GM10248 (cell line): ENCODE data around the gene MSI2.

Experiments used
- CTCF ChIA-PET: fragments of 300-600 bp; sonication (Branson Sonifier 250); formaldehyde crosslinking; extraction: SDS; loops from one replicate; lab custom pipeline; 2021; ENCODE audit warnings: antibody characterized with exemption; lab: Yijun Ruan, JAX
- POLR2A ChIA-PET: fragments of 350-650 bp; sonication (Branson Sonifier 250); formaldehyde crosslinking; extraction: SDS; loops from one replicate; lab custom pipeline; 2020; ENCODE audit warnings: antibody characterized with exemption; lab: Yijun Ruan, JAX
- DNase-seq: peaks from one replicate; pipeline ENCODE4 v3.0.0; 2012; ENCODE audit errors: extremely low spot score
- CTCF ChIP-seq: IDR thresholded peaks from 2 replicates; pipeline ENCODE4 v1.5.1; 2012; ENCODE audit warnings: mild to moderate bottlenecking, low read depth; ENCODE audit errors: extremely low read depth, missing control alignments, control extremely low read depth

The MSI2 gene

GRCh38 chr17:57461082-57461481, 204.8 kb downstream of the MSI2 start:
- ChIA-PET CTCF (interaction anchor here (0.8 to 2.1 kb wide), 10 partner anchors 9 to 211 kb away, joined by 3 to 8 read pairs (median 3); no protein-coding TSS in a partner anchor), POLR2A (interaction anchor here (0.7 to 0.8 kb wide), 3 partner anchors 10 to 534 kb away, joined by 3 to 9 read pairs (median 3); no protein-coding TSS in a partner anchor)
- DNase-seq, result no peak
- no peak for TF ChIP-seq CTCF

- TF ChIP-seq CTCF, result no peak
- DNase-seq, result no peak
- CTCF ChIA-PET, result interaction anchor here (1.2 to 2.1 kb wide), 5 partner anchors 11 to 210 kb away, joined by 3 to 8 read pairs (median 4); no protein-coding TSS in a partner anchor
- POLR2A ChIA-PET, result interaction anchor here (1.6 kb wide), 1 partner anchor 11 kb away, joined by 3 read pairs; no protein-coding TSS in a partner anchor
Measured at GRCh38 chr17:57462007-57462579, 205.8 kb downstream of the MSI2 start.

GRCh38 chr17:57463103-57463885, 207.0 kb downstream of the MSI2 start:
- ChIA-PET CTCF (interaction anchor here (1.2 to 1.4 kb wide), 3 partner anchors 12 to 220 kb away, joined by 3 to 9 read pairs (median 4); no protein-coding TSS in a partner anchor), POLR2A (no interaction called here)
- TF ChIP-seq CTCF, result no peak
- peak; percentile 94 for DNase-seq

- no peak for DNase-seq
- ChIA-PET CTCF (interaction anchor here (0.9 kb wide), 1 partner anchor 24 kb away, joined by 3 read pairs; no protein-coding TSS in a partner anchor), POLR2A (no interaction called here)
- no peak for TF ChIP-seq CTCF
Measured at GRCh38 chr17:57464191-57464864, 208.0 kb downstream of the MSI2 start.

DNA sequence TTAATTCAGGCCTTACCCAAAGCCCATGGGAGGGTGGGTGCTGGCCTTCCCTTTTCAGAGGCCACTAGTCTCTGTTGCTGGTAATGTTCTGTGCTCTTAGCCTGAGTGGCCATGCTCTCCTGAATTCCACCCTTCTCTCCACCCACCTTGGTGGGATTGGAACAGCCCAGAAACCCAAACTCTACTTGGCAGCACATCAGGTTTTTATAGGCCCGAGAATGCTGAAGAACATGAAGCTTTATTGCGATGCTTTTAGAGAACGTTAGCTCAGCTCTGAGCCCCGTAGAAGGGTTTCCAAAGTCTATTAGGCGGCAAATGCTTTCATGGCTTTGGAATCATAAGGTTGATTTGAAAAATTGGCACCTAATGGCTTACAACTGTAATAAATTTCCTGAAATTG, 209.3 kb downstream of the MSI2 start:
- ChIA-PET POLR2A (no interaction called here), CTCF (interaction anchor here (1.2 to 2.2 kb wide), 3 partner anchors 20 to 223 kb away, joined by 3 to 7 read pairs (median 6); no protein-coding TSS in a partner anchor)
- DNase-seq, result no peak
- no peak for TF ChIP-seq CTCF

DNA sequence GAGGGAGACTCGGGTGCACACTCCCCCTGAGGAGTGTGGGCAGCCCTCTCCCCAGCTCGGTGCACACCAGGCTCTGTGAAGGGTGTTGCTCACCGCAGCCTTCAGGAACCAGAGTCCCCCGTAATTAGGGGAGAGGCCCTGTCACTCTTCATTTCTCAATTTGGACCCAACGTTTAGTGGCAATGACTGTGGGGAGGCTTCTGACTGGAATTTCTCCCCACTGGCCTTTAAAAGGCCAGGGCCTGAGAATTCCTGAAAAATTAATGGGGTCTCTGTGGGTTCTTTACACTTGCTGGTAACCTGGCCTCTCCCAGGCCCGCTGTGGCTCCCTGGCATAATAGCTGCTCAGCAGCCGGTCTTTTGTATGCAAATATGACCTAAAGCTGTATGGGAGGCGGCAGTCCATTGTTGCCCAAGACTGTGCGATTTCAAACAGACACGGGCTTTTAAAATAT, 209.7 kb downstream of the MSI2 start:
- POLR2A ChIA-PET, result no interaction called here

More for the DNA sequence above, 209.7 kb downstream of the MSI2 start:
- no peak for DNase-seq
- CTCF ChIA-PET, result interaction anchor here (0.7 to 2.2 kb wide), 4 partner anchors 20 to 223 kb away, joined by 3 to 7 read pairs (median 4); no protein-coding TSS in a partner anchor
- no peak for TF ChIP-seq CTCF
